GM12878 (cell line): ENCODE measurements around the gene PDLIM5. TPM values are rescaled to one million over a fixed set of nuclear protein-coding genes. Genes with fewer than 3 reads are reported as not detected.

Experiments used
- ATAC-seq: fragments of 200-7000 bp; cut with Tn5 transposase; 3 replicates; pipeline ENCODE4 v1.9.1; 2020; ENCODE audit warnings: mild to moderate bottlenecking, moderate library complexity
- BruUV-seq: library from RNA; stranded (reverse); fragments of 400-500 nt; replicated peaks from 2 replicates; lab custom pipeline; 2021; lab: Mats Ljungman, UMichigan
- CTCF ChIA-PET: fragments of 300-600 bp; sonication (Branson Sonifier 250); formaldehyde crosslinking; extraction: SDS; loops from one replicate; lab custom pipeline; 2021; ENCODE audit warnings: inconsistent platforms; lab: Yijun Ruan, JAX
- POLR2A ChIA-PET: fragments of 350-600 bp; formaldehyde crosslinking; extraction: SDS; loops from one replicate; lab custom pipeline; 2021; ENCODE audit warnings: inconsistent platforms; lab: Charles Lee
- RAD21 ChIA-PET: fragments of 300-600 bp; sonication (Branson Sonifier 250); formaldehyde crosslinking; loops from one replicate; lab custom pipeline; 2023; ENCODE audit warnings: antibody characterized with exemption; ENCODE audit not compliant: unreplicated experiment; lab: Charles Lee
- SMC1A ChIA-PET: fragments of 300-600 bp; sonication (Branson Sonifier 250); formaldehyde crosslinking; loops from one replicate; lab custom pipeline; 2023; ENCODE audit not compliant: unreplicated experiment, uncharacterized antibody; lab: Charles Lee
- DNase-seq: peaks from one replicate; pipeline ENCODE4 v3.0.0-alpha.2; 2011; ENCODE audit warnings: low read depth, low spot score
- FAIRE-seq: peaks from 3 replicates; lab custom pipeline; 2011; peaks lifted over from hg19 to GRCh38; lab: Jason Lieb, UNC
- H2AFZ ChIP-seq: 2 replicates; pipeline ENCODE4 v1.6.0; 2011; ENCODE audit warnings: low read depth, low read length, control low read depth; ENCODE audit not compliant: control insufficient read depth
- H3K27ac ChIP-seq: 2 replicates; pipeline ENCODE4 v1.5.1; 2011; ENCODE audit warnings: control low read depth; ENCODE audit not compliant: control insufficient read depth, insufficient read depth
- H3K27me3 ChIP-seq, 2 experiments: replicated peaks in 1 of 2; 2 replicates each; pipeline versions ENCODE4 v1.6.0 to v1.6.1; 2011; ENCODE audit warnings: low read length in 1 of 2; ENCODE audit not compliant: control insufficient read depth in 2 of 2, insufficient read depth in 2 of 2
- H3K36me3 ChIP-seq, 2 experiments: 2 replicates each; pipeline ENCODE4 v1.5.1; 2011; ENCODE audit warnings: low read length in 1 of 2; ENCODE audit not compliant: control insufficient read depth in 2 of 2, insufficient read depth in 2 of 2
- H3K4me1 ChIP-seq: 2 replicates; pipeline ENCODE4 v1.6.1; 2011; ENCODE audit warnings: mild to moderate bottlenecking, low read length, moderate library complexity, mixed read lengths; ENCODE audit not compliant: control insufficient read depth, insufficient read depth
- H3K4me2 ChIP-seq: 2 replicates; pipeline ENCODE4 v1.6.0; 2011; ENCODE audit warnings: control low read depth; ENCODE audit not compliant: control insufficient read depth, insufficient read depth
- H3K4me3 ChIP-seq: fragments of 200-600 bp; sonication (generic); 2 replicates; pipeline ENCODE4 v1.5.1; 2016
- H3K79me2 ChIP-seq: 2 replicates; pipeline ENCODE4 v1.6.0; 2011; ENCODE audit warnings: low read length; ENCODE audit not compliant: control insufficient read depth, insufficient read depth
- H3K9ac ChIP-seq: 2 replicates; pipeline ENCODE4 v1.8.0; 2011; ENCODE audit warnings: low read length, control low read depth, mixed read lengths; ENCODE audit not compliant: control insufficient read depth, insufficient read depth
- H3K9me3 ChIP-seq: replicated peaks from 3 replicates; pipeline ENCODE4 v1.5.1; 2011; ENCODE audit warnings: mild to moderate bottlenecking, low read length; ENCODE audit not compliant: control insufficient read depth, insufficient read depth
- H4K20me1 ChIP-seq: 2 replicates; pipeline ENCODE4 v1.6.0; 2011; ENCODE audit not compliant: control insufficient read depth, insufficient read depth
- CHD4 ChIP-seq: fragments of 200-600 bp; sonication (generic); IDR thresholded peaks from 2 replicates; pipeline ENCODE4 v1.6.1; 2016; ENCODE audit warnings: mild to moderate bottlenecking
- CUX1 ChIP-seq: IDR thresholded peaks from 2 replicates; pipeline ENCODE4 v1.6.1; 2012; ENCODE audit warnings: improper control_type of control experiment, low read depth, low read length; ENCODE audit not compliant: insufficient replicate concordance
- ETV6 ChIP-seq, 2 experiments: fragments of 450-650 bp in 1 of 2; IDR thresholded peaks in 1 of 2; conservative IDR thresholded peaks in 1 of 2; 2 replicates each; pipeline ENCODE4 v1.6.1; 2014; ENCODE audit warnings: antibody characterized with exemption in 1 of 2, borderline replicate concordance in 1 of 2, low read depth in 1 of 2, mild to moderate bottlenecking in 1 of 2, moderate library complexity in 1 of 2
- MTA3 ChIP-seq: IDR thresholded peaks from 2 replicates; pipeline ENCODE4 v1.6.1; 2012; ENCODE audit warnings: low read length, inconsistent platforms, borderline replicate concordance
- RUNX3 ChIP-seq: IDR thresholded peaks from 2 replicates; pipeline ENCODE4 v1.6.1; 2012; ENCODE audit warnings: low read length, inconsistent platforms
- STAT1 ChIP-seq: fragments of 450-650 bp; conservative IDR thresholded peaks from 2 replicates; pipeline ENCODE4 v1.6.1; 2014; ENCODE audit warnings: antibody characterized with exemption, mild to moderate bottlenecking
- ZNF622 ChIP-seq: fragments of 450-650 bp; IDR thresholded peaks from 2 replicates; pipeline ENCODE4 v1.6.1; 2017; ENCODE audit warnings: mild to moderate bottlenecking, inconsistent platforms
- WGBS: methylation state at CpG from one replicate; pipeline ENCODE4 v1.1.6; 2016; ENCODE audit warnings: low lambda C conversion rate; ENCODE audit not compliant: insufficient replicate concordance, insufficient coverage; ENCODE audit errors: missing lambda C conversion rate; 5-methylcytosine and 5-hydroxymethylcytosine counted together
- in situ Hi-C: fragments of 300-500 bp; cut with MboI; formaldehyde crosslinking; loops from 9 replicates; pipeline ENCODE4 v1.14.3; 2018; ENCODE audit warnings: mixed read lengths
- intact Hi-C: fragments of 100-400 bp; cut with micrococcal nuclease; formaldehyde crosslinking; loops from one replicate; pipeline ENCODE4 v1.14.2; 2022; ENCODE audit not compliant: unreplicated experiment
- polyA plus RNA-seq, 11 experiments: library from polyadenylated mRNA; depleted of rRNA in 4 of 11; unstranded in 6 of 11; stranded (reverse) in 5 of 11; fragments of >200 nt; fragmentation: Nextera tagmentation in 4 of 11; fragmentation: Illumina TruSeq in 1 of 11; extraction: Ambion mirVana in 4 of 11; extraction: Trizol in 1 of 11; gene quantifications; 1 replicate in 1 of 11; 2 replicates in 10 of 11; pipeline versions ENCODE4 v1.2.1 to v1.2.3, GENCODE V29; 2011 to 2016; ENCODE audit warnings: inconsistent platforms in 2 of 11, missing spikeins in 2 of 11, low read depth in 1 of 11
- total RNA-seq, 4 experiments: library from RNA; depleted of rRNA in 3 of 4; stranded (reverse); fragments of >200 nt in 3 of 4; fragmentation: Illumina TruSeq in 1 of 4; extraction: Trizol in 1 of 4; gene quantifications; 2 replicates each; pipeline versions ENCODE4 v1.2.1 to v1.2.3, GENCODE V29; 2013 to 2021
- TF ChIP-seq, protein P1 (sequence below): fragments of 150-350 bp; IDR thresholded peaks from 2 replicates; pipeline ENCODE4 v1.6.1; 2014; ENCODE audit warnings: mild to moderate bottlenecking, low read depth, low read length

PDLIM5 gene
- total and polyA plus RNA-seq, 10 of the 15 experiments (the other 5 are each of a cell fraction or from before 2014, with no cell fraction given), result 10.0 to 52.9 (median 20.7) TPM

GRCh38 chr4:94430406-94430805, 21.3 kb upstream of the PDLIM5 start:
- no peak overlapping the region for H2AFZ ChIP-seq
- H3K4me2 ChIP-seq, result no peak overlapping the region
- 37% methylated on average over 6 of the region's 6 CpGs for WGBS
- H3K4me1 ChIP-seq, result no peaks in the 10 kb centered on the region
- TF ChIP-seq ETV6 (conservative IDR thresholded peaks at IDR 0.05 in 1 of 2, IDR thresholded peaks at IDR 0.05 in 1 of 2; ENCODE audit: borderline replicate concordance in 1 of 2, low read depth in 1 of 2), result no peak
- no peak for TF ChIP-seq STAT1
- TF ChIP-seq, protein P1, sequence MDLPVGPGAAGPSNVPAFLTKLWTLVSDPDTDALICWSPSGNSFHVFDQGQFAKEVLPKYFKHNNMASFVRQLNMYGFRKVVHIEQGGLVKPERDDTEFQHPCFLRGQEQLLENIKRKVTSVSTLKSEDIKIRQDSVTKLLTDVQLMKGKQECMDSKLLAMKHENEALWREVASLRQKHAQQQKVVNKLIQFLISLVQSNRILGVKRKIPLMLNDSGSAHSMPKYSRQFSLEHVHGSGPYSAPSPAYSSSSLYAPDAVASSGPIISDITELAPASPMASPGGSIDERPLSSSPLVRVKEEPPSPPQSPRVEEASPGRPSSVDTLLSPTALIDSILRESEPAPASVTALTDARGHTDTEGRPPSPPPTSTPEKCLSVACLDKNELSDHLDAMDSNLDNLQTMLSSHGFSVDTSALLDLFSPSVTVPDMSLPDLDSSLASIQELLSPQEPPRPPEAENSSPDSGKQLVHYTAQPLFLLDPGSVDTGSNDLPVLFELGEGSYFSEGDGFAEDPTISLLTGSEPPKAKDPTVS, result no peak
- TF ChIP-seq CHD4, result no peak
- no peak for TF ChIP-seq MTA3
- TF ChIP-seq CUX1, result no peak
- no peak for TF ChIP-seq RUNX3
- no peak for TF ChIP-seq ZNF622
- RAD21 ChIA-PET, result no interaction called here
- no peaks in the 10 kb centered on the region for H4K20me1 ChIP-seq
- H3K9me3 ChIP-seq, result no peaks in the 10 kb centered on the region; the same call in 2 of the 3 replicates
- no peaks in the 10 kb centered on the region; a peak in 1 of 4 replicates for H3K27me3 ChIP-seq
- in situ Hi-C loops (no loop called here), intact Hi-C loops (no loop called here)
- no peaks in the 10 kb centered on the region for H3K79me2 ChIP-seq
- ATAC-seq (no peak), DNase-seq (no peak), FAIRE-seq (no peak)
- BruUV-seq, result no TSS peak
- SMC1A ChIA-PET, result interaction anchor here (1.8 to 2.9 kb wide), 2 partner anchors 16 to 23 kb away, joined by 5 to 10 read pairs; no protein-coding TSS in a partner anchor
- H3K36me3 ChIP-seq, result no peaks in the 10 kb centered on the region
- H3K27ac ChIP-seq, result no peak overlapping the region
- CTCF ChIA-PET, result interaction anchor here (0.8 to 6.4 kb wide), 5 partner anchors 11 to 40 kb away, joined by 3 to 32 read pairs (median 3); no protein-coding TSS in a partner anchor
- H3K4me3 ChIP-seq, result no peak overlapping the region
- H3K9ac ChIP-seq, result no peak overlapping the region
- POLR2A ChIA-PET, result no interaction called here
